ENCODE results near the gene MTA1. TPM values are rescaled to one million over a fixed set of nuclear protein-coding genes. Genes with fewer than 3 reads are reported as not detected.

The MTA1 gene
- total RNA-seq, 1 donor from 2014 or later: 60.9 TPM

DNA sequence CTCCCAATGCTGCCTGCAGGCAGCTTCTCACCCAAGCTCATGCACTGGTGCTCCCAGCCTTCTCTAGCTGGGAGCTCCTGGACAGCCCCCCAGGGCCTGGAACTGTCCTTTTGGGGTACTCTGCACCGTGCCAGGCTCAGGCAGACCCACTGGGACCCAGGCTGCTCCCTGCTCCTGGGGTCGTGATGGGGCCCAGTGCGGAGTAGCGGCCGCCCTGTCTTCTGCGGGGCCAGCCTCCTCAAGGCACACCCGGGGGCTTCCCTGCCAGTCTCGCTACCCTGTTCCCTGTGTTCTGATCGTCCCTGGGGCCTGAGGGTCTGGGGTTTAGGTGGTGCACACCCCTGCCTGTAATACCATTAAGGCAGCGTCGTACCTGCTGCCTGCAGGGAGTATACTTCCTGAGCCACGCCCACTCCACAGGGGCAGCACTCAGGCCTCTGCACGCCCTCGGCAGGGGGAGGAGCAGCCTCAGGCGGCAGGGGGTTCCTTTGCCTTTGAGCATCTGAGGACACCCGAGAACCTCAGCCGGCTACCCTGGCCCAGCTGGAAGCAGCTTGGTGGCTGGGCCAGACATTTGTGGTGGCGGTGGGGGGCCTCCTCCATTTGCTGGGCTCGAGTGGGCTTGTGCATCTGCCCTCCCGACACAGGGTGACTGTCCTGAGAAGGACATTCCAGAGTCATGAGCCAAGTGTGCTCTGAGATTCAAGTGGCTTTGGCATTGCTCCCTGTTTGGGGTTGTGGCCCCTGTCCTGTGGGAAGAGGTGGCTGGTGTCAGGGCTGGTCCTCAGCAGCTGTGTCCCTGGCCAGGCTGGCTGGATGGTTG lies 45.8 kb downstream of the MTA1 start:
- peak; percentile 97 for DNase-seq

DNA sequence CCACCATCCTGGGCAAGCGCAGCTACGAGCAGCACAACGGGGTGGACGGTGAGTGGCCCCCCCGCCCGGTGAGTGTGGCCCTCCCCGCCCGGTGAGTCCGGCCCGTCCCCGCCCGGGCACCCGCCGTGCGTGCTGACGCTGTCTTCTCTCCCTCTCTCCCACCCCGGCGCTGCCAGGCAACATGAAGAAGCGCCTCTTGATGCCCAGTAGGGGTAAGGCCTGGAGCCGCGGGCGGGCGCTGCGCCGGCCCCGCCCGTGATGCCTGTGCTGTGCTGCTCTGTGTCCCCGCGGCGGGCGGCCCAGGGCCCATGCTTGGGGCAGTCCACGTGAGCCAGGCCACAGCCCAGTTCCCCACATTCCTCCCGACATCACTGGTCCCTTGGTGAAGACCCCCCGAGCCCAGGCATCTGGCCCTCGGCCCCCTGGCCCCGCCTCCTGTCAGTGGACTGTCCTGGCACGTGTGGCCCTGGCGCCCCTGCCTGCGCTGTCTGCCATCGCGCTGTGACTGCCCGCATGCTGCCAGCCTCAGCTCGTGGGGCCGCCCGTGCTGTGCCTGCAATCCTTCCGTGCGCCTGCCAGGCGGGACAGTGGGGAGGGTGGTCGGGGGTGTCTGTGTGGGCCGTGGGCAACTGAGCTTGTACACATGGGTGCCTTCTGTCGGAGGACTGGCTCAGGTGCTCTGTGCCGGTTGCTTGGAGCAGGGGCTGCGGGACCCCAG lies 47.1 kb downstream of the MTA1 start:
- peak; percentile 29 for DNase-seq

DNA sequence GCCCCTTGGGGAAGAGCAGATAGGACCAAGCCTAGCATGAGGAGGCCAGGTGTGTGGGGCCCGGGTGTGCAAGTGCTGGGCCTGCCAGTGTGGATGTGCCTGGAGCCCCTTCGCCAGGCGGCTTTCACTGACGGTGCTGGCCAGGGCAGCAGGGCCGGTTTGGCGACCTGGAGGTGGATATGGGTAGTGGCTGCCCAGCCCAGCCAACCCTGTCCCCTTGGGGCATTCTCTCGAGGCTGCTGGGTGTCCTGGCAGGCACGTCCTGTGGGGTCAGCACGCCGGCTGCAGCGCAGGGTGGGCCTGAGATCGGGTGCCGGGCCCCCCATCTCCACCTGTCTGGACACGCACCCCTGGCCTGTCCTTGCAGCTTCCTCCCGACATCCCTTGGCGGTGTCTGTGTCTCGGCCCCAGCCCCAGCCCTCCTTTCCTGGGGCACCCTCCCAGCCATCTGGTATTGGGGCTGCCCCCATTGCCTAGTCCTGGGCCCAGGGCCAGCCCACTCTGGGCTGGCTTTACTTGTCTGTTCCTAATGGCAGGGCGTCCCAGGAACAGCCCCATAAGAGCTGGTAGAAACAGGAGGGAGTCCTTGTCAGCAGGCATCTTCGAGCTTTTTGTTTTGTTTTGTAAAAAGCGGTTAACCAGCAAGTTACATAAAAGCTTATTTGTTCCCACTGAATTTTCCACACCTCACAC lies 47.8 kb downstream of the MTA1 start:
- peak; percentile 11 for DNase-seq

DNA sequence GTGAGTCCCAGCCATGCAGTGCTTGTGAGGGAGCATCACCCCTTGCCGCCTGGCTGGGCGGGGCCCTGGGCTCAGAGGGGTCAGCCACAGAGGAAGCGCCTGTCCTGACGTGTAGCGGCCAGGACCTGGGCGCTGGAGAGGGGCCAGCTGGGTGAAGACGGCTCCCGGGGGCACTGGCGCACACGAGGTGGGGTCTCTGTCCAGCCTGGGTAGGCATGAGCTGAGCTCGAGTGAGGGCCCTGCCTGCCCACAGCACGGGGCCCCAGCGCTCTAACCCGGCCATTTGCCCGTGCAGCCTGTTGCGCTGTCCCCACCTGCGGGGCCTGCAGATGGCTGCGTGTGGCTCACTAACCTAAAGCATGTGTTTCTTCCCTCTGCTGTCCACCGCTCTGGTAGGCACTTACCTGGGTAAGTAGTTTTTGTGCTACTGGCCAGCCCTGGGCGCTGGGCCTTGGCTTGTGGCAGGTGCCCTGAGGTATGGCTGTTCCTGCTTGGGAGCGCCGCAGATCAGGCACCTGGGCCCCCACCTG lies 48.4 kb downstream of the MTA1 start:
- no peak for DNase-seq

DNA sequence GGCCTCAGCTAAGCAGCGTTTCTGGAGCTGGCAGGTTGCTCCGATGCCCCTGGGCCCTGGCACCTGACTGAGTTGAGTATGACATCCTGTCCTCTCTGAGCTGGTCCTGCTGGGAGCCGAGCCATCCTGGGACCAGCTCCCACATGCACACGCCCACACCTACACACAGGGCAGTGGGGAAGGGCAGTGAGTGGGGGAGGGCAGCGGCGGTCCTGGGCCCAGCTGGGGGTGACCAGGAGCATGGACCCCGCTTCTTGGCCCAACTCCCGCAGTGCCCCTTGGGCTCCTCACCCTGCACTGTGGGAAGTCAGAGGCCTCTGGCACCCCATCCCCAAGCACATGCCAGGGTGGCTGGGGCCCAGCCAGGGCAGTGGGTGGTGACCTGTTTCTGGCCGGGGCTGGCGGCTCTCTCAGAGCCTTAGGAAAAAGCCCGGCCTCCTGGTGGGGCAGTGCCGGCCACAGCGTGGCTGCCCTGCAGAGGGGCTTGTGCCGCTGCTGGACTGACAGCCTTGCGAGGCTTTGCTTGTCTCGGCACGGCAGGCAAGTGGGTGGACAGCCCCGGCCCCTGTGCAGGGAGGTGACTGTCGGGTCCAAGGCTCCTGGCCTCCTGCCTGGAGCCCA lies 49.1 kb downstream of the MTA1 start:
- DNase-seq: no peak

DNA sequence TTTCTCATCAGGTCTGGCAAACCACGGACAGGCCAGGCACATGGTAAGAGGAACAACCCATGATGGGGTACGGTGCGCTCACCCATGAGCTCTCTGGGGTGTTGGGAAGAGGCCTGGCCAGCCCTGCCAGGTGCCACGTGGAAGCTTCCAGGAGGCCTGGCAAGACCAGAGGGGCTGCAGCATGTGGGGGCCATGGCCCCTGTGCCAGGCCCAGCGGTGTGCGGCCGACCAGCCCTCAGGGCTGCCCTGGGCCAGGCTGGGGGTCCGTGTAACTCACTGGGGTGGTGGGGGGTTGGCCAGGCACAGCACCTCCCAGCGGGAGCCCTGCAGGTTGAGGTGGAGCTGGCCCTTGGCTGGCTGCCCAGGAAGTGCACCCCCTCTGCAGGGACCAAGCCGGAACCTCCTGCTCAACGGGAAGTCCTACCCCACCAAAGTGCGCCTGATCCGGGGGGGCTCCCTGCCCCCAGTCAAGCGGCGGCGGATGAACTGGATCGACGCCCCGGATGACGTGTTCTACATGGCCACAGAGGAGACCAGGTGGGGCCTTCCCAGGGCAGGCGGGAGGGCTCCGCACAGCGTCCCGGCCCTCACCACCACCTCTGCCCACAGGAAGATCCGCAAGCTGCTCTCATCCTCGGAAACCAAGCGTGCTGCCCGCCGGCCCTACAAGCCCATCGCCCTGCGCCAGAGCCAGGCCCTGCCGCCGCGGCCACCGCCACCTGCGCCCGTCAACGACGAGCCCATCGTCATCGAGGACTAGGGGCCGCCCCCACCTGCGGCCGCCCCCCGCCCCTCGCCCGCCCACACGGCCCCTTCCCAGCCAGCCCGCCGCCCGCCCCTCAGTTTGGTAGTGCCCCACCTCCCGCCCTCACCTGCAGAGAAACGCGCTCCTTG lies 50.1 kb downstream of the MTA1 start:
- DNase-seq: no peak

DNA sequence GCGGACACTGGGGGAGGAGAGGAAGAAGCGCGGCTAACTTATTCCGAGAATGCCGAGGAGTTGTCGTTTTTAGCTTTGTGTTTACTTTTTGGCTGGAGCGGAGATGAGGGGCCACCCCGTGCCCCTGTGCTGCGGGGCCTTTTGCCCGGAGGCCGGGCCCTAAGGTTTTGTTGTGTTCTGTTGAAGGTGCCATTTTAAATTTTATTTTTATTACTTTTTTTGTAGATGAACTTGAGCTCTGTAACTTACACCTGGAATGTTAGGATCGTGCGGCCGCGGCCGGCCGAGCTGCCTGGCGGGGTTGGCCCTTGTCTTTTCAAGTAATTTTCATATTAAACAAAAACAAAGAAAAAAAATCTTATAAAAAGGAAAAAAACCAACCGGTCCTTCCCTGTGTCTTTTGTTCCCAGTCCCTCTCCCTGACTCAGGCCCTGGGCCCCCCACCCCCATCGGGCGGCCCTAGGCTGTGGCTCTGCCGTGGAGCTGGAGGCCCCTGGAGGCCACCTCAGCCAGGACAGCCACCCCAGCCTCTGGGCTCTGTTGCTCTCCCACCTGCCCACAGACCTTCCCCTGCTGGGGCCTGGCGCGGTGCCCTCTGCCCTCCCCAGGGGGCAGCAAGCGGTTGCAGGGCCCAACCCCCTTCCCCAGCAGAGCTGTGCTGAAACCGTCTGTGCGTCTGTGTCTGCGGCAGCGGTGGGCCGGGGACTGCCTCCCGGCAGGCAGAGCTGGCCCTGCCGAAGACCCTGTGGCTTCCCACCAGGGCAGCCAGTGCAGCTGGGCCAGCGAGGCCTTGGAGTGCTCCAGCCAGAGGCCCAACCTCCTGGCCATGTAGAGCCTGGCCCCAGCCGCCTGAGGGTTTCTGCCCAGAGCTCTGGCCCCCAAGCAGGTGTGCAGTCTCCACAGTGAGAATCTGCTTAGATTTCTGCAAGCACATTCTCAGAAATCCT lies 51.0 kb downstream of the MTA1 start:
- DNase-seq: no peak

DNA sequence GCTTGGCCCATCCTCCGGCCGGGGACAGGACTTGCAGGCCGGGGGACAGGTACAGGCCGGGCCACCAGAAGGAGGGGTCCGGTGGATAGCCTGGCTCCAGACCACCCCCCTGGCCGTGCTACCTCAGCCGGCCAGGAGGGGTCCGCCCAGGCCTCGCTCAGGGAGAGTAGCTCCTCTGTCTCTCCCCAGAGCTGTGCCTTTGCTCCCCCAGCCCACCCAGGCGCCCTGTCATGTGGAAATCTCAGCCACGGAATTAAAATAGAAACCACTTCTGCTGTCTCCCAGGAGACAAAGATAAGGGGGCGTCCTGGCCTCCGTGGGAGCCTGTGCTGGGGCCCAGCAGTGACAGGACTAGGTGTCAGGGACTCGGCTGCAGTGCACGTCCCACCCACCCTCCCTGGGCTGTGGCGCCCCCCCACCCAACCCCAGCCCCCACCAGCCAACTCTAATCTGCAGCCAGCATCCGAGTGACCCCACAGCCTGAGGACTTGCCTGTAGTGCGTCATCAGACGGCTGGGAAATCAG lies 51.7 kb downstream of the MTA1 start:
- DNase-seq: no peak

DNA sequence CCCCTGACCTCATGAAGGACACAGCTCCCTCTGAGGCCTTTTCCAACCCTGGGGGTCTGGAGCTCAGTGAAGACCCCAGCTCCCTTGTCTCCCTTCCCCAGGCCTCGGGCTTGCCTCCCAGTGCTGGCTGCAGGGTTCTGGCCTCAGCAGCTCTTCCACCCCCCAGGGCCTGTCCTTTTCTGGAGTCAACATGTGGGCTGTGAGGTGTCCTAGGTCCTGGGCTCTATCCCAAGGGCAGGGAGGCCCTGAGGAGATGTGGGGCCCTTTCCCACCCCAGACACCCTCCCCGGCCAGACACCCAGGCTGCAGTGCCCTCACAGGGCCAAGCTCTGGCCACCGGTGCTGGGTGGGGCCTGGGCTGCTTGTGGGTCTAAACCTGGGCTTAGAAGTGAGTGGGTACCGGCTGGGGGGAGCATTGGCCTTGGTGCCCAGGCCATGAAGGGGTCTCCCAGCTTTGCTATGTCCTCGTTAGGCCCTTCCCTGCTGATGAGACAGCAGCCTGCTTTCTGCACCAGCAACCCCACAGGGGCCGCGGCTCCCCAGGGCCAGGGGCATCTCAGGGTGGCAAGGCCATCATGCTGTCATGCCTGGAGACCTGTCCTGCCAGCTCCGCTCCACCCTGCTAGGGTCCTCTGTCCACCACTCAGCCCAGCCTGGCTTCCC lies 52.3 kb downstream of the MTA1 start:
- DNase-seq: no peak

DNA sequence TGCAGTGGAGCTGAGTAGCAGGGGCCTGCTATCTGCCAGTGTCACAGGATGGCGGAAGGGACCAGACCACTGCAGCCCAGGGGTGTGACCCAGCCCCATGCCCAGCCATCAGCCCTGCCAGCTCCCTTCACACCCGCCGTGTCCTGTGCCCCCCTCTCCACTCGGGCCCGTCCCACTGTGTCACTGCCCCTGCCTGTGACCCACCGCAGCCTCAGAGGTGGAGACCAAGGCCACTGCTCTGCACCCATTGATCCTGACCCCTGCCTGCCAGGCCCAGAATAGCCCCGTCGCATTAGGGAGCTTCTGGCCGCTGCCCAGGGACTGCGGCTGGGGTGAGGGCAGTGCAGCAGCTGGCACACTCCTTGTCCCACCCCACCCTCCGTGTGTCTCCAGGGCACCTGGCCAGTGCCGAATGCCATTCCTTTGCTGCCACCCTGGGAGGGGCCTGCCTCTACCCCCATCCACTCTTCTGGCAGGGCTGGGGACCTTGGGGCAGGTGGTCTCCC lies 52.9 kb downstream of the MTA1 start:
- peak; percentile 75 for DNase-seq

DNA sequence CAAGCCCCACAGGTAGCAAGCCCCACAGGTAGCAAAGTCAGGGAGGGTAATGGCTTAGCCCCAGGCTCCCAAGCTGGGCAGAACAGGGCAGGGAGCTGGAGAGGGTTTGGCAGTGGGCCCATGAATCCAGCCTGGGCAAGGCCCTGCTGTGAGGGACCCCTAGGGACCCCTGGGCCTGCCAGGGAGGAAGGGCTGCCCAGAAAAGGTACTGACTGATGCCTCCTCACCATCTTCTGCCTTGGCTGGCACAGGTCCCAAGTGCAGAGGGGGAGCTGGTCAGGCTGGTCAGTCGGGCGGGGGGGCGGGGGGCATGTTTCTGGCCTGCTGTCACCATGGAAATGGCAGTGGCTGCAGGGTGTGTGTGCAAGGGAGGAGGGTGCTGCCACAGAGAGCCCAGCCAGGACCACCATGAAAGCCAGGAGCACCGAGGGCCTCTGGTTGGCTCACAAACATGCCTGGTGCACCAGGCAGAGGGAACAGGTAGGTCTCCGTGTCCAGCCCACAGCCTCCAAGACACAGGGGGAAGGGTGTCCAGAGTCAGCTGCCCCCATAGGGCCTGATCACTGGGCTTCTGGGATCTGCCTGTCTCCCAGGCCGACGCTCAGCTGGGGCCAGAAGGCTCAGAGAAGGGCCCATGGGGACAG lies 53.5 kb downstream of the MTA1 start:
- peak; percentile 57 for DNase-seq

DNA sequence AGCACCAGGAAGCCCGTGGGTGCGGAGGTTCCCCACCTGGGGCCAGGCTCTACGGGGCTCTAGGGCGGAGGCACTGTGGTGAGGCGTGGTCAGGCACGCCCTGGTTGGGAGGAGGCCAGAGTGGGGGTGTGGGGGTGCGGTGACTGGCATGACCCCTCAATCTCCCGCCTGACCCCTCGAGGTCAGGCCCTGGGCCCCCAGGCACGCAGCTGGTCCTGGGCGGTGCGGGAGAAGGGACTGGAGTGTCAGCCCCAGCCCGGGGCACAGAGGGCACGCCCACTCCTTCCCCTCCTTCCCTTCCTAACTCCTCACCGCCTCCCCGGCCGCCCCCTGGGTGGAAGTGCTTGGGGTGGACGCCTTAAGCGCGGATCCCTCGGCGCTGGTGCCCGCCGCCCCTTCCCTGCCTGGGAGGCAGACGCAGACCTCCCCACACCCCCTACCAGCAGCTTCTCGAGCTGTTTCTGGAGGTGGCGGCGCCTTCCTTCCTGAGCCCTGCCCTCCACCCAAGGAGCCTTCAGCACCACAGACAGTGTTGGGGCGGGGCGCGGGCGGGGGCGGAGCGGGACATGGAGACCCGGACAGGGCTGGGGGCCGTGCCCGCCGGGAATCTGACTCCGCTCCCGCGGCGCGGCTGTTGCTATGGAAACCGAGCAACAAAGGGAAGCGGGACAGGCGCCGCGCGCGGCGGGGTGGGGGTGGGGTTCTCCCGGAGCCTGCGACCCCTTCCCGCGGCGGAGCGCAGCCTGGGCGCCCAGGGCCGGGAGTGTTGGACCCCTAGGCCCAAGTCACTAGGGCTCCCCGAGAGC lies 54.3 kb downstream of the MTA1 start:
- DNase-seq: peak; percentile 96

DNA sequence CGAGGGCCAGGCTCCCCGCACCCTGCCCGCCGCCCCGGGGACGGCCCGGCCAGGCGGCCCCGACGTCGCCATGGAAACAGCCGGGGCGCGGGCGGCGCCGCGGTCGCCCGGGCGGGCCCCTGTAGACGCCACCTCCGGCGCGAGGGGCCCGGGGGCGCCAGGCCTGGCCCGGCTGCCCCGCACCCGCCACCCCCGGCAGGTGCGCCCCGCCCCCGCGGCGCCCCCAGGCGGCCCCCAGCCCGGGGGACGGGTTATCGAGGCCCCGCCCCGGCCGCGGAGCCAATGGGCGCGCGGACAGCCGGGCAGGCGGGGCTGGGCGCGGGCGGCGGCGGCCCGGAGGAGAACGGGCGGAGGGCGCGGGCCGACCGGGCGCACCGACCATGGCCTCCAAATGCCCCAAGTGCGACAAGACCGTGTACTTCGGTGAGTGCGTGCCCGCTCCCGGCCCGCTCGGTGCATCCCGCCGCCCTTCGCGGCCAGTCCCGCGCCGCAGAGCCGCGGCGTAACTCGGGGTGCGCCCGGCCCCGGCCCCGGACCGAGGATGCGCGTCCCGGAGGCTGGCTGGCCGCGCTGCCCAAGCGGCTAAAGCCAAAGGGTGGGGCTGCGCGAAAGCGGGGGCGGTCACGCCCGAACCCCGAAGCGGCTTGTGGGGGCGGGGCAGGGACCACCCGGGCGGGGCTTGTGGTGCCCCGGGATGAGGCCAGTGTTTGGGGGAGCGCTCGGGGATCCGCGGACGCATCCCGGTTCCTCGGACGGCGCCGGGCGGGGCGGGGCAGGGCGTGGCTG lies 55.0 kb downstream of the MTA1 start, which contains the start of gene CRIP2:
CRIP2 (plus strand) TSS at position 339 of the 786 bp plus-strand sequence; CDS start at position 381, 42 bp downstream.
- peak; percentile 83 for DNase-seq

DNA sequence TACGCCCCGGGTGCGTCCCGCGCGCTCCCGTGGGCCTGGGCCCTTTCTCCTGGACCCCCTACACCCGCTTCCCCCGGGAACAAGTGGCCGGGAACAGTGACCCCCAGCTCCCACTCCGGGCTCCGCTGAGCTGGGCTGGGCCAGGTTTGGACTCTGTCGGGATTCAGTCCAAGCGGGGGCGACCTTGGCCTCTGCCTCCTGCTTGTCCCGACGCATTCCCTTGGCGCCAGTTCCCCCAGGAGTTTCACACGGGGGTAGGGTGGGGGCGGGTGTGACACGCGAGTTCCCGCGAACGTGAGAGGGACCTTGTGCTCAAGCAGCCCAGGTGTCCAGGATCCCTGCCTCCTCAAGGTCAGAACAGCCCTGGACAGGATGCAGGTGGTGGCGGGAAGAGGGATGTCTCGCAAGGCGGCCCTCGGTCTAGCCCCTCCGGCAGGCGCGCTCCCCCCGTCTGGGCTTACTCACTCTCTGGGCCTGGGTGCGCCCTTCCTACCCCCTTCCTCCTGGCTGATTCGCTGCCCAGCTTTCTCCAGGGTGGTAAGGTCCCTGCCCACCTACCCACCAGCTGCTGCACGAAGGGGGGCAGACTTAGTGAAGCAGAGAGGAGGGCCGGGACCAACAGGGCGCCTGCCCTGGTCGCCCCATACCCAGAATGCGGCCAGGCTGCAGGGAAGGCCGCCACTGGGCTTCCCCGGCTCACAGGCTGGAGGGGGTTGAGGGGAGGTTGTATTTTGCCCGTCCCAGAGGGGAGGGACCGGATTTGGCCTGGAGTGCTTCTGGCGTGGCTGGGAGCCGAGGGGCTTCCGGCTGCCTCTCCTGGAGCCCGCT lies 55.9 kb downstream of the MTA1 start:
- peak; percentile 76 for DNase-seq

DNA sequence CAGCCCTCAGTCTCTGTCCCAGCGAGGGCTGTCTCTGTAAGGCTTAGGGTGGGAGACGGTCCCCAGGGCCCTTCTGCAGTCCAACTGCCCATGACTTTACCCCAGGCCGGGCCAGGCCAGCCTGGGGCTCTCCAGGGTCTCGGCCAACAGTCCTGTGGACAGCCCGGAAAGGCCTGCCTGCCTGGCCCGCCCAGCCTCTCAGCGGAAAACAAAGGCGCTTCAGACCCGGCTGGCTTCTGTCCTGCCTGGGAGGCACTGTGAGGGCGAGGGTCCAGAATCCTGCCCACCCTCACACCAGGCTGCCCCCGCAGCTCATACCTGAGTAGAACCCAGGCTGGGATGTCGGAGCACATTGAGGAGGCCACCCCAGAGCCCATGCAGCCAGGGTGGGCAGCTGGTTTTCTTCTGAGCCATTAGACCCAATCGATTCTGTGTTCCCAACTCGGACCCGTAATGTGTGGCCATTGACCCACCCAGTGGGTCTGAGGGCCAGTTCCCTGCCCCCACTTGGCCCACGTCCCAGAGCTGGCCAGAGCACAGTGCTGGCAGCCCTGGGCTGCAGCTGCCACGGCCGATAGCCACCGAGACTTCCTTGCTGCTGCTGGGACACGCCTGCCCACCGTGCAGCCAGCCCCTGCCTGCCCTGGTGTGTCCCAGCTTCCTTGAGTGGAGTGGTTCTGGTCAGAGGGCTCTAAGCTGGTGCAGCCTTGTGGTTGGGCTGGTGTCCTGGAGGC lies 56.6 kb downstream of the MTA1 start:
- DNase-seq: peak; percentile 75

All from tongue (tissue), 2 donors.